ENCODE results near the gene GOLGA8S.
"Not testable (repeated sequence)": the region's sequence is repeated elsewhere in the genome, so short reads cannot be mapped to it uniquely, and the experiment has no call there.

DNA sequence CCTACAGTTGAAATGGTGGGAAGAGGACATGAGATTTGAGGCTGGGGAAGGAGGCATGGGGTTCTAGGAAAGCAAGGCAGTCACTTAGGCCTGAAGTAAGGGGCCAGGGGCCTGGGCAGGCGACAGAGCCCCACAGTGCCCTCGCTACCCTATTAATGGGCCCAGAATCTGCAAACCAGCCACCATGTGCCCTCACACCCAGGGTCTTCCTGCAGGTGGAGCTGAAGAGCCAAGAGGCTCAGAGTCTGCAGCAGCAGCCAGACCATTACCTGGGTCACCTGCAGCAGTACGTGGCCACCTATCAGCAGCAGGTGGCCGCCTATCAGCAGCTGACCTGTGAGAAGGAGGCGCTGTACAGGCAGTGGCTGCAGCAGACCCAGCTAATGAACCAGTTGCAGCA is 8.1 kb downstream of the GOLGA8S start:
- TF ChIP-seq, protein P1, sequence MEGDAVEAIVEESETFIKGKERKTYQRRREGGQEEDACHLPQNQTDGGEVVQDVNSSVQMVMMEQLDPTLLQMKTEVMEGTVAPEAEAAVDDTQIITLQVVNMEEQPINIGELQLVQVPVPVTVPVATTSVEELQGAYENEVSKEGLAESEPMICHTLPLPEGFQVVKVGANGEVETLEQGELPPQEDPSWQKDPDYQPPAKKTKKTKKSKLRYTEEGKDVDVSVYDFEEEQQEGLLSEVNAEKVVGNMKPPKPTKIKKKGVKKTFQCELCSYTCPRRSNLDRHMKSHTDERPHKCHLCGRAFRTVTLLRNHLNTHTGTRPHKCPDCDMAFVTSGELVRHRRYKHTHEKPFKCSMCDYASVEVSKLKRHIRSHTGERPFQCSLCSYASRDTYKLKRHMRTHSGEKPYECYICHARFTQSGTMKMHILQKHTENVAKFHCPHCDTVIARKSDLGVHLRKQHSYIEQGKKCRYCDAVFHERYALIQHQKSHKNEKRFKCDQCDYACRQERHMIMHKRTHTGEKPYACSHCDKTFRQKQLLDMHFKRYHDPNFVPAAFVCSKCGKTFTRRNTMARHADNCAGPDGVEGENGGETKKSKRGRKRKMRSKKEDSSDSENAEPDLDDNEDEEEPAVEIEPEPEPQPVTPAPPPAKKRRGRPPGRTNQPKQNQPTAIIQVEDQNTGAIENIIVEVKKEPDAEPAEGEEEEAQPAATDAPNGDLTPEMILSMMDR (IDR thresholded peaks at IDR 0.05; ENCODE audit: borderline replicate concordance, extremely low read depth, low read length, poor library complexity, severe bottlenecking): not testable (repeated sequence)
- not testable (repeated sequence) for TF ChIP-seq EZH2 (IDR thresholded peaks at IDR 0.05; ENCODE audit: borderline replicate concordance, low read depth, low read length, severe bottlenecking)

Measured in DND-41 (cell line).